A549 (cell line): ENCODE data around the gene CDYL2. TPM values are rescaled to one million over a fixed set of nuclear protein-coding genes. Genes with fewer than 3 reads are reported as not detected.

ENCODE experiments used
- ATAC-seq, 2 experiments: fragments of 200-7000 bp in 1 of 2; fragments of >200 bp in 1 of 2; cut with Nextera tagmentation in 1 of 2; cut with Tn5 transposase in 1 of 2; 3 replicates each; pipeline versions ENCODE4 v1.8.0 to v1.9.1; 2018 to 2020; ENCODE audit warnings: mild to moderate bottlenecking in 1 of 2, moderate library complexity in 1 of 2
- CTCF ChIA-PET: fragments of 300-600 bp; sonication (Branson Sonifier 250); formaldehyde crosslinking; extraction: SDS; loops from one replicate; lab custom pipeline; 2021; ENCODE audit warnings: antibody characterized with exemption, inconsistent platforms; lab: Yijun Ruan, JAX
- POLR2A ChIA-PET: fragments of 350-600 bp; formaldehyde crosslinking; extraction: SDS; loops from one replicate; lab custom pipeline; 2021; ENCODE audit warnings: antibody characterized with exemption, inconsistent platforms; lab: Yijun Ruan, JAX
- DNase-seq, 2 experiments: peaks; one replicate each; pipeline versions ENCODE4 v3.0.0 to v3.0.0-alpha.2; 2011 to 2016; ENCODE audit warnings: low read depth in 1 of 2, low spot score in 1 of 2
- FAIRE-seq: peaks from 2 replicates; lab custom pipeline; 2011; peaks lifted over from hg19 to GRCh38; lab: Jason Lieb, UNC
- H3K27ac ChIP-seq, 2 experiments: fragments of >200 bp; sonication (Bioruptor Twin); formaldehyde crosslinking; 3 replicates each; pipeline ENCODE4 v1.5.1; 2016 to 2017
- H3K4me1 ChIP-seq: fragments of >200 bp; sonication (Bioruptor Twin); formaldehyde crosslinking; 3 replicates; pipeline ENCODE4 v1.6.1; 2016
- H3K4me2 ChIP-seq: fragments of >200 bp; sonication (Bioruptor Twin); formaldehyde crosslinking; 3 replicates; pipeline ENCODE4 v1.6.1; 2016
- H3K4me3 ChIP-seq: fragments of >200 bp; sonication (Bioruptor Twin); formaldehyde crosslinking; 3 replicates; pipeline ENCODE4 v1.5.1; 2016
- H3K9me3 ChIP-seq: fragments of >200 bp; sonication (Bioruptor Twin); formaldehyde crosslinking; 3 replicates; pipeline ENCODE4 v1.6.1; 2016
- BHLHE40 ChIP-seq: IDR thresholded peaks from 2 replicates; pipeline ENCODE4 v1.6.1; 2012; ENCODE audit warnings: low read depth, low read length, inconsistent platforms
- CBX2 ChIP-seq: fragments of 200-600 bp; sonication (generic); IDR thresholded peaks from 2 replicates; pipeline ENCODE4 v1.6.1; 2016; ENCODE audit warnings: low read depth, mild to moderate bottlenecking, borderline replicate concordance
- CBX8 ChIP-seq: fragments of 200-600 bp; sonication (generic); IDR thresholded peaks from 2 replicates; pipeline ENCODE4 v1.6.1; 2016
- CHD2 ChIP-seq: fragments of 150-350 bp; IDR thresholded peaks from 2 replicates; pipeline ENCODE4 v1.6.1; 2014; ENCODE audit warnings: low read length; ENCODE audit not compliant: partially characterized antibody
- E2F6 ChIP-seq: IDR thresholded peaks from 2 replicates; pipeline ENCODE4 v1.6.1; 2012; ENCODE audit warnings: low read depth, borderline replicate concordance
- ESRRA ChIP-seq: fragments of 150-350 bp; IDR thresholded peaks from 2 replicates; pipeline ENCODE4 v1.6.1; 2014; ENCODE audit warnings: mild to moderate bottlenecking, low read length, borderline replicate concordance
- FOXS1 ChIP-seq: fragments of 250-450 bp; sonication (Bioruptor Pico); IDR thresholded peaks from 2 replicates; pipeline ENCODE4 v1.5.0; 2020; ENCODE audit warnings: mild to moderate bottlenecking, moderate library complexity
- GATA3 ChIP-seq: IDR thresholded peaks from 2 replicates; pipeline ENCODE4 v1.6.1; 2012; ENCODE audit warnings: borderline replicate concordance
- HMGXB4 ChIP-seq: fragments of 250-450 bp; sonication (Bioruptor Pico); IDR thresholded peaks from 2 replicates; pipeline ENCODE4 v1.5.0; 2021; ENCODE audit warnings: mild to moderate bottlenecking, moderate library complexity, borderline replicate concordance
- HOXB5 ChIP-seq: fragments of 250-450 bp; sonication (Bioruptor Pico); IDR thresholded peaks from 2 replicates; pipeline ENCODE4 v1.5.0; 2020; ENCODE audit warnings: mild to moderate bottlenecking, moderate library complexity
- JUN ChIP-seq, 2 experiments: fragments of >200 bp; sonication (Bioruptor Twin); formaldehyde crosslinking; IDR thresholded peaks; 2 replicates in 1 of 2; 3 replicates in 1 of 2; pipeline ENCODE4 v1.6.1; 2016 to 2017
- JUNB ChIP-seq: fragments of >200 bp; sonication (Bioruptor Twin); formaldehyde crosslinking; IDR thresholded peaks from 2 replicates; pipeline ENCODE4 v1.6.1; 2016
- MAFK ChIP-seq: fragments of 450-650 bp; IDR thresholded peaks from 2 replicates; pipeline ENCODE4 v1.6.1; 2014; ENCODE audit not compliant: partially characterized antibody
- MAZ ChIP-seq: fragments of 150-350 bp; IDR thresholded peaks from 2 replicates; pipeline ENCODE4 v1.6.1; 2014; ENCODE audit warnings: antibody characterized with exemption, low read depth, low read length, borderline replicate concordance
- MYC ChIP-seq: IDR thresholded peaks from 2 replicates; pipeline ENCODE4 v1.6.1; 2012; ENCODE audit warnings: mild to moderate bottlenecking, inconsistent platforms, low read length, improper control_type of control experiment, borderline replicate concordance
- NFE2L2 ChIP-seq: fragments of 150-350 bp; conservative IDR thresholded peaks from 2 replicates; pipeline ENCODE4 v1.6.1; 2014; ENCODE audit warnings: low read length
- NPAS2 ChIP-seq: fragments of 250-450 bp; sonication (Bioruptor Pico); IDR thresholded peaks from 2 replicates; pipeline ENCODE4 v1.8.0; 2022; ENCODE audit warnings: mild to moderate bottlenecking, moderate library complexity, borderline replicate concordance
- PBX3 ChIP-seq: IDR thresholded peaks from 2 replicates; pipeline ENCODE4 v1.6.1; 2012
- PHF8 ChIP-seq: fragments of 200-600 bp; sonication (generic); IDR thresholded peaks from 2 replicates; pipeline ENCODE4 v1.6.1; 2016; ENCODE audit warnings: low read depth, mild to moderate bottlenecking, antibody characterized with exemption, moderate library complexity, borderline replicate concordance
- POLR2A ChIP-seq: IDR thresholded peaks from 2 replicates; pipeline ENCODE4 v1.6.1; 2012; ENCODE audit warnings: mild to moderate bottlenecking, low read length
- RAD21 ChIP-seq, 2 experiments: fragments of >200 bp in 1 of 2; sonication (Bioruptor Twin) in 1 of 2; formaldehyde crosslinking in 1 of 2; IDR thresholded peaks in 1 of 2; conservative IDR thresholded peaks in 1 of 2; 2 replicates in 1 of 2; 3 replicates in 1 of 2; pipeline ENCODE4 v1.6.1; 2012 to 2018; ENCODE audit warnings: inconsistent platforms in 1 of 2
- RCOR1 ChIP-seq: fragments of 150-350 bp; IDR thresholded peaks from 2 replicates; pipeline ENCODE4 v1.6.1; 2014; ENCODE audit warnings: antibody characterized with exemption, low read length, low read depth
- RFX5 ChIP-seq: fragments of 450-650 bp; IDR thresholded peaks from 2 replicates; pipeline ENCODE4 v1.7.1; 2014; ENCODE audit warnings: antibody characterized with exemption, mild to moderate bottlenecking, moderate library complexity
- TP53 ChIP-seq: fragments of 250-450 bp; sonication (Bioruptor Pico); IDR thresholded peaks from 2 replicates; pipeline ENCODE4 v1.5.0; 2021; ENCODE audit warnings: mild to moderate bottlenecking, moderate library complexity
- USF2 ChIP-seq: fragments of 450-650 bp; IDR thresholded peaks from 2 replicates; pipeline ENCODE4 v1.6.1; 2014; ENCODE audit warnings: antibody characterized with exemption
- ZC3H11A ChIP-seq: fragments of 450-650 bp; IDR thresholded peaks from 2 replicates; pipeline ENCODE4 v1.6.1; 2014; ENCODE audit warnings: antibody characterized with exemption, mild to moderate bottlenecking
- ZFP36 ChIP-seq: fragments of 450-650 bp; IDR thresholded peaks from 2 replicates; pipeline ENCODE4 v1.6.1; 2014; ENCODE audit warnings: borderline replicate concordance; ENCODE audit not compliant: partially characterized antibody
- ZNF302 ChIP-seq: fragments of 250-450 bp; sonication (Bioruptor Pico); IDR thresholded peaks from 2 replicates; pipeline ENCODE4 v1.9.0; 2021; ENCODE audit warnings: inconsistent platforms, mild to moderate bottlenecking, moderate library complexity
- WGBS: methylation state at CpG from one replicate; pipeline ENCODE4 v1.1.6; 2017; ENCODE audit errors: missing lambda C conversion rate; 5-methylcytosine and 5-hydroxymethylcytosine counted together
- polyA plus RNA-seq, 4 experiments: library from polyadenylated mRNA; depleted of rRNA in 3 of 4; stranded (reverse); fragments of >200 nt; fragmentation: RNase III in 1 of 4; extraction: RNeasy Plus Mini Kit Qiagen cat#74134 plus additional on column Dnase treatment in 1 of 4; gene quantifications; 2 replicates in 3 of 4; 3 replicates in 1 of 4; pipeline ENCODE4 v1.2.3, GENCODE V29; 2011 to 2017

The CDYL2 gene
- polyA plus RNA-seq, 2 of the 4 experiments (the other 2 are of a cell fraction): 0.05 to 0.10 TPM

GRCh38 chr16:80704751-80705505 is 99.5 kb downstream of the CDYL2 start (continued):
- TF ChIP-seq RCOR1: no peak

GRCh38 chr16:80703131-80704071 is 101.0 kb downstream of the CDYL2 start:
- H3K27ac ChIP-seq: no peak overlapping the region
- DNase-seq: no peak
- H3K4me1 ChIP-seq: no peaks in the 10 kb centered on the region
- no peak for ATAC-seq
- CTCF ChIA-PET: no interaction called here
- WGBS: 8% methylated on average over 10 of the region's 10 CpGs
- no peak for FAIRE-seq
- H3K4me2 ChIP-seq: no peak overlapping the region
- POLR2A ChIA-PET: no interaction called here
- TF ChIP-seq ZNF302 (CRISPR knock-in tag) (no peak), RAD21 (conservative IDR thresholded peaks at IDR 0.05 in 1 of 2, IDR thresholded peaks at IDR 0.05 in 1 of 2) (no peak), TP53 (no peak), CBX2 (no peak), NFE2L2 (no peak), RFX5 (no peak), PBX3 (no peak), MAZ (no peak), MYC (no peak), ESRRA (no peak), NPAS2 (CRISPR knock-in tag) (no peak), HOXB5 (CRISPR knock-in tag) (no peak)
- H3K4me3 ChIP-seq: no peak overlapping the region
- H3K9me3 ChIP-seq: no peaks in the 10 kb centered on the region

- no peaks in the 10 kb centered on the region for H3K9me3 ChIP-seq
- no peak for DNase-seq
- POLR2A ChIA-PET: no interaction called here
- TF ChIP-seq E2F6 (no peak), JUNB (no peak), ZC3H11A (no peak), CBX2 (no peak), ESRRA (no peak), BHLHE40 (no peak), NFE2L2 (no peak), CHD2 (no peak)
- no peak overlapping the region for H3K4me3 ChIP-seq
- CTCF ChIA-PET: no interaction called here
- H3K4me2 ChIP-seq: no peak overlapping the region
- FAIRE-seq: no peak
- no peaks in the 10 kb centered on the region for H3K4me1 ChIP-seq
- no peak overlapping the region for H3K27ac ChIP-seq
- WGBS: 50% methylated on average over 1 of the region's 3 CpGs
- no peak for ATAC-seq
These were observed 101.7 kb downstream of the CDYL2 start for GRCh38 chr16:80702696-80703095.

GRCh38 chr16:80700558-80700957 is 103.8 kb downstream of the CDYL2 start:
- FAIRE-seq: no peak
- ChIA-PET CTCF (interaction anchor here (1.0 kb wide), 1 partner anchor 10 kb away, joined by 3 read pairs; no protein-coding TSS in a partner anchor), POLR2A (no interaction called here)
- no peak overlapping the region for H3K27ac ChIP-seq
- no peaks in the 10 kb centered on the region for H3K4me1 ChIP-seq
- no peak overlapping the region for H3K4me2 ChIP-seq
- ATAC-seq: no peak
- DNase-seq: no peak
- H3K9me3 ChIP-seq: no peaks in the 10 kb centered on the region
- WGBS: 20% methylated on average over 4 of the region's 4 CpGs
- H3K4me3 ChIP-seq: no peak overlapping the region
- no peak for TF ChIP-seq PHF8
- no peak for TF ChIP-seq MAZ
- no peak for TF ChIP-seq HMGXB4 (CRISPR knock-in tag)
- no peak for TF ChIP-seq MAFK
- no peak for TF ChIP-seq JUNB
- no peak for TF ChIP-seq FOXS1
- TF ChIP-seq JUN (IDR thresholded peaks at IDR 0.05): no peak
- TF ChIP-seq ZFP36: no peak
- TF ChIP-seq GATA3: no peak
- TF ChIP-seq POLR2A: no peak
- no peak for TF ChIP-seq USF2
- TF ChIP-seq CBX8: no peak
